Loucy (cell line): ENCODE results near the gene GEMIN5.

Source experiments
- CTCF ChIP-seq: fragments of 200-600 bp; sonication (generic); conservative IDR thresholded peaks from 2 replicates; pipeline ENCODE4 v1.5.1; 2014; ENCODE audit warnings: mild to moderate bottlenecking, antibody characterized with exemption, low read length
- EZH2phosphoT487 ChIP-seq: fragments of 200-600 bp; IDR thresholded peaks from 2 replicates; pipeline ENCODE4 v1.6.1; 2018; ENCODE audit warnings: antibody characterized with exemption, mild to moderate bottlenecking, moderate library complexity, borderline replicate concordance

DNA sequence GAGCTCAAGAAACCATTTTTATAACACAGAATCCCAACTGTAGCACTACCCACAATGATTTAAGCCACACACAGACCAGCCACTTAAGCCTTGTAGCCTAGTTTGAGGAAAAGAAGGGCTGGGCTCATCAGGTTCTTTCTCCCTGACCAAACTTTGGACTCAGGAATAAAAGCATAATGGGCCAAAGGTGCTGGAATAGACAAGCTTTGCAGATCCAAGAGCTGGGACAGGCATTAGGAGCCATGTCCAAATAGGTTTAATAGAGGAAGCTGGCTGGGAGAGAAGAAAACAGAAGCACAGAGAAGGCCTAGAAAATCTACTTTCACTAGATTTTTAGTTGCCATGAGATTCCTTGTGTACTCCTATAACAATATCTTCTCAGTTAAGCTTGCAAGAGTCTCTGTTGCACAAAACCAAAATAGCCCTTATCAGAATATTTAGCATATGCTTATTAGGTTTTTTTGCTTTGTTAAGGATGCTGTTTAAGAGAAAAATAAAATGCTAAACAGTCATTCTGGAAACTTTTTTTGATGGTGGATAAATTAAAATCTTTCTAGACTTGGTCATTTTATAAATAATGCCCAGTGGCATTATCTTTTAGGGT, 41.3 kb downstream of the GEMIN5 start:
- TF ChIP-seq CTCF = no peak
- TF ChIP-seq EZH2phosphoT487 = no peak
